Caki2 (cell line): Measurements from ENCODE around the gene TFAM. TPM values are rescaled to one million over a fixed set of nuclear protein-coding genes. Genes with fewer than 3 reads are reported as not detected.

ENCODE experiments used
- total RNA-seq: library from RNA; depleted of rRNA; stranded (reverse); fragments of >200 nt; shearing (Covaris generic); gene quantifications from 2 replicates; pipeline ENCODE4 v1.2.3, GENCODE V29; 2014; ENCODE audit warnings: low replicate concordance; rRNA removed

Gene TFAM
- total RNA-seq, 1 experiment from 2014 or later = 24.2 TPM

Other genes with a start within 250 kb of the TFAM start
- 0.96 and 1.8 TPM in 2 replicates for gene IPMK, start 117.5 kb upstream of the TFAM start, total RNA-seq
- 85.7 and 171 TPM in 2 replicates for gene CISD1, start 116.2 kb upstream of the TFAM start, total RNA-seq
- gene UBE2D1, start 50.4 kb upstream of the TFAM start, total RNA-seq = 13.1 and 18.2 TPM in 2 replicates
- gene BICC1, start 127.5 kb downstream of the TFAM start, total RNA-seq = 91.3 and 105 TPM in 2 replicates